Gastroesophageal sphincter (tissue), 3 donors: ENCODE data around the gene BTBD9.

Source experiments
- CTCF ChIP-seq, 4 experiments: fragments of 200-600 bp in 2 of 4; fragments of 450-650 bp in 2 of 4; sonication (generic) in 1 of 4; IDR thresholded peaks; one replicate each; pipeline ENCODE4 v1.5.1; 2017 to 2019; ENCODE audit warnings: antibody characterized with exemption in 4 of 4, mild to moderate bottlenecking in 2 of 4, moderate library complexity in 2 of 4
- POLR2A ChIP-seq, 2 donors: fragments of 450-650 bp; IDR thresholded peaks; one replicate each; pipeline ENCODE4 v1.6.1; 2017; ENCODE audit warnings: antibody characterized with exemption in 2 of 2, mild to moderate bottlenecking in 2 of 2, moderate library complexity in 1 of 2

GRCh38 chr6:38233161-38233791 is 406.5 kb downstream of the BTBD9 start:
- no peak for TF ChIP-seq POLR2A (IDR thresholded peaks at IDR 0.05)
- TF ChIP-seq CTCF (IDR thresholded peaks at IDR 0.05), result no peak
